Tibial nerve (tissue), 4 donors: ENCODE results near the gene LYRM4. TPM values are rescaled to one million over a fixed set of nuclear protein-coding genes. Genes with fewer than 3 reads are reported as not detected.

Source experiments
- DNase-seq, 2 donors: peaks; one replicate each; pipeline ENCODE4 v3.0.0-alpha.2; 2019; ENCODE audit warnings: low spot score in 2 of 2
- H3K27ac ChIP-seq, 4 donors: fragments of 200-600 bp; sonication (generic) in 3 of 4; one replicate each; pipeline ENCODE4 v1.5.1; 2017 to 2019; ENCODE audit warnings: mild to moderate bottlenecking in 1 of 4
- H3K27me3 ChIP-seq, 2 donors: fragments of 200-600 bp; sonication (generic) in 1 of 2; one replicate each; pipeline versions ENCODE4 v1.5.1 to v1.6.0; 2017 to 2019
- H3K36me3 ChIP-seq, 3 donors: fragments of 200-600 bp; sonication (generic); one replicate each; pipeline ENCODE4 v1.5.1; 2018 to 2019
- H3K4me1 ChIP-seq, 4 donors: fragments of 200-600 bp; sonication (generic) in 3 of 4; one replicate each; pipeline ENCODE4 v1.5.1; 2017 to 2019
- H3K4me3 ChIP-seq, 4 donors: fragments of 200-600 bp; sonication (generic) in 3 of 4; one replicate each; pipeline ENCODE4 v1.5.1; 2017 to 2019; ENCODE audit warnings: mild to moderate bottlenecking in 1 of 4, moderate library complexity in 1 of 4
- H3K9me3 ChIP-seq, 4 donors: fragments of 200-600 bp; sonication (generic) in 3 of 4; one replicate each; pipeline ENCODE4 v1.5.1; 2017 to 2019
- CTCF ChIP-seq, 5 experiments: fragments of 200-600 bp in 3 of 5; fragments of 450-650 bp in 2 of 5; sonication (generic) in 3 of 5; IDR thresholded peaks; one replicate each; pipeline ENCODE4 v1.5.1; 2016 to 2019; ENCODE audit warnings: antibody characterized with exemption in 5 of 5, mild to moderate bottlenecking in 3 of 5, moderate library complexity in 2 of 5
- EP300 ChIP-seq, 2 donors: sonication (generic); formaldehyde crosslinking; IDR thresholded peaks; one replicate each; pipeline ENCODE4 v1.6.1; 2017; ENCODE audit warnings: antibody characterized with exemption in 2 of 2, mild to moderate bottlenecking in 1 of 2
- POLR2A ChIP-seq, 2 donors: fragments of 450-650 bp; IDR thresholded peaks; one replicate each; pipeline ENCODE4 v1.6.1; 2017; ENCODE audit warnings: antibody characterized with exemption in 2 of 2, mild to moderate bottlenecking in 2 of 2, moderate library complexity in 2 of 2
- whole genome bisulfite sequencing, 2 donors: methylation state at CpG; one replicate each; pipeline ENCODE4 v1.1.5; 2018; 5-methylcytosine and 5-hydroxymethylcytosine counted together
- total RNA-seq, 4 donors: library from RNA; depleted of rRNA; stranded (reverse); fragments of >200 nt; gene quantifications; one replicate each; pipeline ENCODE4 v1.1.0, GENCODE V29; 2016

The LYRM4 gene
- total RNA-seq, 4 donors from 2014 or later, result 21.8 to 31.0 (median 27.4) TPM

- no peak for DNase-seq
- Histone ChIP-seq H3K4me1 (peaks cover 0 to 23% (median 2%) of the 10 kb centered on the region in 4 donors), H3K36me3 (peaks cover 0 to 26% (median 0%) of the 10 kb centered on the region in 3 donors), H3K27ac (no peak overlapping the region), H3K27me3 (no peaks in the 10 kb centered on the region), H3K9me3 (no peaks in the 10 kb centered on the region), H3K4me3 (no peak overlapping the region)
- 43 to 50% methylated on average over 2 of the region's 2 CpGs for WGBS, 2 donors
- no peak for TF ChIP-seq POLR2A (IDR thresholded peaks at IDR 0.05)
- TF ChIP-seq CTCF (IDR thresholded peaks at IDR 0.05), result no peak
- TF ChIP-seq EP300 (IDR thresholded peaks at IDR 0.05), result no peak
Measured at GRCh38 chr6:5217356-5217755, 43.4 kb downstream of the LYRM4 start.

GRCh38 chr6:5215799-5216198 lies 45.0 kb downstream of the LYRM4 start:
- Histone ChIP-seq H3K27me3 (no peaks in the 10 kb centered on the region), H3K4me1 (peaks cover 0 to 23% (median 2%) of the 10 kb centered on the region in 4 donors), H3K4me3 (no peak overlapping the region), H3K27ac (no peak overlapping the region), H3K9me3 (no peaks in the 10 kb centered on the region), H3K36me3 (peaks cover 0 to 26% (median 0%) of the 10 kb centered on the region in 3 donors)
- no peak for DNase-seq
- TF ChIP-seq CTCF (IDR thresholded peaks at IDR 0.05) (no peak), EP300 (IDR thresholded peaks at IDR 0.05) (no peak), POLR2A (IDR thresholded peaks at IDR 0.05) (no peak)
- 77 to 85% methylated on average over 9 of the region's 9 CpGs for WGBS, 2 donors

DNA sequence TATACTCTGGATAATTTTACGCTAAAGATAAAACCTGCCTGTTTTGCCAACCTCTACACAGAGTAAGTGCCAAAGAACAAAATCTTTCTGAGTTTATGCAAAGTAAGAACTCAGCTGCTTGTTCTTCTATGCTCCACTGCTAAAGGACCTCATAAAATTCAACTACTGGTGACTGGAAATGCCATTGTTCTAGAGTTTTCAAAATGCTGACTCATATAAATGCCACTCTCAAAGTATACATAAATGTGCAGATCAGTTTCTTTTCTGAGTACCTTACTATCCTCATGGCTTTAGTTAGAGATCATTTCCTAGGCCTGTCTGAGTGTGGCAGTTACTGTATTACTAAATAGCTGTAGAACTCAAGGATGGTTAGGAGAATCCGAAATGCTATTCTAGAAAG lies 45.6 kb downstream of the LYRM4 start:
- no peak for DNase-seq
- 85 to 88% methylated on average over 2 of the region's 2 CpGs for WGBS, 2 donors
- Histone ChIP-seq H3K4me3 (no peak overlapping the region), H3K4me1 (peaks cover 0 to 21% (median 2%) of the 10 kb centered on the region in 4 donors), H3K36me3 (peaks cover 0 to 26% (median 0%) of the 10 kb centered on the region in 3 donors), H3K27me3 (no peaks in the 10 kb centered on the region), H3K9me3 (no peaks in the 10 kb centered on the region), H3K27ac (no peak overlapping the region)
- no peak for TF ChIP-seq CTCF (IDR thresholded peaks at IDR 0.05)
- TF ChIP-seq EP300 (IDR thresholded peaks at IDR 0.05), result no peak
- TF ChIP-seq POLR2A (IDR thresholded peaks at IDR 0.05), result no peak

- Histone ChIP-seq H3K9me3 (no peaks in the 10 kb centered on the region), H3K27me3 (no peaks in the 10 kb centered on the region), H3K4me1 (peaks cover 0 to 17% (median 2%) of the 10 kb centered on the region in 4 donors), H3K27ac (no peak overlapping the region), H3K4me3 (no peak overlapping the region), H3K36me3 (peaks cover 0 to 26% (median 0%) of the 10 kb centered on the region in 3 donors)
- TF ChIP-seq EP300 (IDR thresholded peaks at IDR 0.05) (no peak), POLR2A (IDR thresholded peaks at IDR 0.05) (no peak), CTCF (IDR thresholded peaks at IDR 0.05) (peak; percentile 25 to 48 (median 30))
- WGBS, 2 donors, result 68 to 73% methylated on average over 10 of the region's 10 CpGs
- no peak for DNase-seq
Measured at GRCh38 chr6:5214570-5215052, 46.1 kb downstream of the LYRM4 start.

GRCh38 chr6:5213836-5214235 lies 46.9 kb downstream of the LYRM4 start:
- Histone ChIP-seq H3K9me3 (no peaks in the 10 kb centered on the region), H3K27me3 (no peaks in the 10 kb centered on the region), H3K36me3 (peaks cover 0 to 26% (median 0%) of the 10 kb centered on the region in 3 donors), H3K4me3 (no peak overlapping the region), H3K27ac (no peak overlapping the region), H3K4me1 (peaks cover 0 to 14% (median 2%) of the 10 kb centered on the region in 4 donors)
- WGBS, 2 donors, result 51 to 52% methylated on average over 8 of the region's 8 CpGs
- no peak for TF ChIP-seq POLR2A (IDR thresholded peaks at IDR 0.05)
- TF ChIP-seq EP300 (IDR thresholded peaks at IDR 0.05), result no peak
- TF ChIP-seq CTCF (IDR thresholded peaks at IDR 0.05), result peak in 1 of 5 experiments; percentile 16
- DNase-seq, result no peak
